Aorta (tissue), 5 donors: ENCODE results near the gene FAT1. TPM values are rescaled to one million over a fixed set of nuclear protein-coding genes. Genes with fewer than 3 reads are reported as not detected.

ENCODE experiments used
- ATAC-seq: fragments of 200-7000 bp; cut with Tn5 transposase; one replicate; pipeline ENCODE4 v1.9.1; 2022; ENCODE audit warnings: moderate library complexity; ENCODE audit not compliant: low FRiP score
- DNase-seq, 2 donors: peaks; one replicate each; pipeline ENCODE4 v3.0.0-alpha.2; 2020
- H3K27ac ChIP-seq, 2 donors: one replicate each; pipeline ENCODE4 v1.5.1; 2013; ENCODE audit warnings: low read length in 2 of 2, mild to moderate bottlenecking in 2 of 2, moderate library complexity in 2 of 2, control low read depth in 1 of 2, inconsistent platforms in 1 of 2, low read depth in 1 of 2
- H3K27me3 ChIP-seq, 2 donors: one replicate each; pipeline ENCODE4 v1.6.1; 2013; ENCODE audit warnings: control low read depth in 1 of 2, low read length in 1 of 2, mild to moderate bottlenecking in 1 of 2, moderate library complexity in 1 of 2; ENCODE audit not compliant: insufficient read depth in 2 of 2, control insufficient read depth in 1 of 2
- H3K36me3 ChIP-seq, 2 donors: one replicate each; pipeline ENCODE4 v1.6.1; 2013; ENCODE audit warnings: control low read depth in 1 of 2, low read length in 1 of 2, mild to moderate bottlenecking in 1 of 2; ENCODE audit not compliant: insufficient read depth in 2 of 2, control insufficient read depth in 1 of 2
- H3K4me1 ChIP-seq, 2 donors: one replicate each; pipeline ENCODE4 v1.6.1; 2013; ENCODE audit warnings: low read length in 2 of 2, control low read depth in 1 of 2, mild to moderate bottlenecking in 1 of 2, moderate library complexity in 1 of 2; ENCODE audit not compliant: insufficient read depth in 2 of 2, control insufficient read depth in 1 of 2
- H3K4me3 ChIP-seq, 2 donors: one replicate each; pipeline ENCODE4 v1.5.1; 2013; ENCODE audit warnings: low read length in 2 of 2, control low read depth in 1 of 2, mild to moderate bottlenecking in 1 of 2
- H3K9me3 ChIP-seq: one replicate; pipeline ENCODE4 v1.6.1; 2013; ENCODE audit warnings: mild to moderate bottlenecking, low read length; ENCODE audit not compliant: control insufficient read depth
- WGBS, 2 donors: extraction: QIAGEN DNeasy Blood & Tissue Kit; methylation state at CpG; one replicate each; pipeline ENCODE4 v1.1.7; 2013; 5-methylcytosine and 5-hydroxymethylcytosine counted together
- intact Hi-C, 2 donors: fragments of 100-400 bp; cut with DNase I; formaldehyde crosslinking; loops; one replicate each; pipeline versions ENCODE4 v1.14.2 to v1.15.0; 2022
- polyA plus RNA-seq, 2 donors: library from polyadenylated mRNA; stranded (reverse); fragments of 200-250 nt; gene quantifications; one replicate each; pipeline ENCODE4 v1.2.3, GENCODE V29; 2013
- total RNA-seq, 2 donors: library from RNA; stranded (reverse); fragmentation: NEBNext Ultra II Directional; extraction: Animal tissue kit (Norgen Biotek cat#: 25700); gene quantifications; one replicate each; pipeline ENCODE4 v1.2.1, GENCODE V29; 2021
- donor health status: healthy with polysubstance abuse.
- donor health status: Bipolar disorder and iron deficiency.
- donor health status: DM: no; HTN: no; CAD: no.
- donor health status: DM: no; HTN: no; CAD: no.
- donor health status: DM: yes; HTN: yes; CAD: no.

FAT1 gene
- total and polyA plus RNA-seq, 4 donors: 23.5 to 106 (median 68.2) TPM

- DNase-seq (peak; percentile 75 to 81), ATAC-seq (peak; percentile 74)
- intact Hi-C loops: no loop called here
- Histone ChIP-seq H3K4me1 (peaks cover 0 to 11% of the 10 kb centered on the region in 2 donors), H3K4me3 (no peak overlapping the region), H3K36me3 (peaks cover 0 to 6% of the 10 kb centered on the region in 2 donors), H3K9me3 (no peaks in the 10 kb centered on the region), H3K27me3 (no peaks in the 10 kb centered on the region), H3K27ac (peak overlapping the region; percentile 60 to 92)
- 2 to 10% methylated on average over 9 of the region's 9 CpGs for WGBS, 2 donors
These were observed 100.7 kb downstream of the FAT1 start for GRCh38 chr4:186622788-186623464.

DNA sequence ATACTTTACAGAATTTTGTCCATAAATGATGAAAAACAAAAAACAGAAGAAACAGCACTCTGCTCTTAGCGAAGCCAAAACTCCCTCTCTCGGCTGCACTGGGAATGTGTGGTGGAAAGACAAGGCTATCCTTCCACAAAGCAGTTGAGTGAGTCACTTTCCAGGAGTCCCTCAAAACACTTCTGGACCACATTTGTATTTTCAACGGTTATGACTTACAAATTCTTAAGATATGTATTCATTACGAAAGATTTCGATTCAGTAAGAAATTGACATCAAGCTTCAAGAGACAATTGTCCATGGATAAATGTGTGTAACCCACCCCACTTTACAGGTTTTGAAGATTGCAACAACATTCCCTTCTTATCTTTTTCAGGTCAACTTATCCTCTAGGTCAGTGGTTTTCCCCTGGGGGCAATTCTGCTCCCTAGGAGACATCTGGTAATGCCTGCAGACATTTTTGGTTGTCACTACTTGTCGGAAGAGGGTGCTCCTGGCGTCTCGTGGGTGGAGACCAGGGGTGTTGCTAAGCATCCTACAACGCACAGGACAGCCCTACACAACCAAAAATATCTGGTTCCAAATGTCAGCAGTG is 101.6 kb downstream of the FAT1 start:
- ATAC-seq: peak; percentile 85
- Histone ChIP-seq H3K4me3 (no peak overlapping the region), H3K27ac (no peak overlapping the region), H3K36me3 (peaks cover 0 to 6% of the 10 kb centered on the region in 2 donors), H3K27me3 (no peaks in the 10 kb centered on the region), H3K4me1 (peaks cover 0 to 11% of the 10 kb centered on the region in 2 donors), H3K9me3 (no peaks in the 10 kb centered on the region)
- DNase-seq: no peak
- intact Hi-C loops: no loop called here
- whole genome bisulfite sequencing, 2 donors: 12 to 16% methylated on average over 9 of the region's 9 CpGs

- DNase-seq (no peak), ATAC-seq (no peak)
- Histone ChIP-seq H3K36me3 (peaks cover 0 to 6% of the 10 kb centered on the region in 2 donors), H3K9me3 (no peaks in the 10 kb centered on the region), H3K27ac (no peak overlapping the region), H3K4me3 (no peak overlapping the region), H3K27me3 (no peaks in the 10 kb centered on the region), H3K4me1 (peaks cover 0 to 11% of the 10 kb centered on the region in 2 donors)
- WGBS, 2 donors: 96 to 97% methylated on average over 10 of the region's 10 CpGs
- intact Hi-C loops: no loop called here
These were observed 104.6 kb downstream of the FAT1 start for GRCh38 chr4:186619088-186619487.

- 82 to 84% methylated on average over 3 of the region's 3 CpGs for WGBS, 2 donors
- Histone ChIP-seq H3K4me1 (peaks cover 0 to 7% of the 10 kb centered on the region in 2 donors), H3K27me3 (no peaks in the 10 kb centered on the region), H3K36me3 (peaks cover 3 to 6% of the 10 kb centered on the region in 2 donors), H3K4me3 (no peak overlapping the region), H3K9me3 (no peaks in the 10 kb centered on the region), H3K27ac (no peak overlapping the region)
- no peak for ATAC-seq
- no peak for DNase-seq
- intact Hi-C loops: no loop called here
These were observed 105.7 kb downstream of the FAT1 start for GRCh38 chr4:186617921-186618320.

- H3K9me3 ChIP-seq: no peaks in the 10 kb centered on the region
- no peaks in the 10 kb centered on the region for H3K4me1 ChIP-seq
- ATAC-seq (no peak), DNase-seq (no peak)
- H3K36me3 ChIP-seq: peaks cover 7 to 19% of the 10 kb centered on the region in 2 donors
- no peak overlapping the region for H3K27ac ChIP-seq
- WGBS, 2 donors: 97 to 100% methylated on average over 1 of the region's 1 CpG
- intact Hi-C loops: no loop called here
- no peak overlapping the region for H3K4me3 ChIP-seq
- no peaks in the 10 kb centered on the region for H3K27me3 ChIP-seq
These were observed 116.2 kb downstream of the FAT1 start for GRCh38 chr4:186607490-186607889.

GRCh38 chr4:186606591-186606992 is 117.1 kb downstream of the FAT1 start:
- no peak for ATAC-seq
- H3K27me3 ChIP-seq: no peaks in the 10 kb centered on the region
- H3K9me3 ChIP-seq: no peaks in the 10 kb centered on the region
- H3K36me3 ChIP-seq: peaks cover 7 to 19% of the 10 kb centered on the region in 2 donors
- intact Hi-C loops: no loop called here
- H3K4me3 ChIP-seq: no peak overlapping the region
- 63 to 65% methylated on average over 6 of the region's 6 CpGs for WGBS, 2 donors
- no peak overlapping the region for H3K27ac ChIP-seq
- H3K4me1 ChIP-seq: no peaks in the 10 kb centered on the region
- no peak for DNase-seq

DNA sequence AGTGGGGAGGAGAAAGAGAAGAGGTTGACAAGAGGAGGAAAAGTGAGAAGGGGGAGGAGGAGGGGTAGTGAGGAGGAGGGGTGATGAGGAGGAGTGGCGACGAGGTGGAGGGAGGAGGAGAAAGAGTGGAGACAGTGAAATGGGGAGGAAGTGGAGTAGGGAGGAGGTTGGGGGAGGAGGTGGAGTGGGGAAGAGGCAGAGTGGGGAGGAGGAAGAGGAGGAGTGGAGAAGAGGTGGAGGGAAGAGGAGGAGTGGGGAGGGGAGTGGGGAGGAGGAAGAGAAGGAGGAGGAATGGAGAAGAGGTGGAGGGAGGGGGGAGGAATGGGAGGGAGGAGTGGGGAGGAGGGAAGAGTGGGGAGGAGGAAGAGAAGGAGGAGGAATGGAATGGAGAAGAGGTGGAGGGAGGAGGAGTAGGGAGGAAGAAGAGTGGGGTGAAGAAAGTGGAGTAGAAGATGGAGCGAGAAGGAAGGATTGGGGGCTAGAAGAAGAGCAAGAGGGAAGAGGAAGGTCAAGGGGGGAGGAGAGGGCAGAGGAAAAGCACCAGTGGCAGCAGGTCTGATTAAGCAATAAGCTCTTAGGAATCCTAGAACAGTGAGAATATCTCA is 118.3 kb downstream of the FAT1 start:
- Histone ChIP-seq H3K9me3 (no peaks in the 10 kb centered on the region), H3K27me3 (no peaks in the 10 kb centered on the region), H3K4me1 (no peaks in the 10 kb centered on the region), H3K36me3 (peaks cover 5 to 19% of the 10 kb centered on the region in 2 donors), H3K4me3 (no peak overlapping the region), H3K27ac (no peak overlapping the region)
- ATAC-seq (no peak), DNase-seq (no peak)
- 84 to 91% methylated on average over 3 of the region's 3 CpGs for WGBS, 2 donors
- intact Hi-C loops: no loop called here

DNA sequence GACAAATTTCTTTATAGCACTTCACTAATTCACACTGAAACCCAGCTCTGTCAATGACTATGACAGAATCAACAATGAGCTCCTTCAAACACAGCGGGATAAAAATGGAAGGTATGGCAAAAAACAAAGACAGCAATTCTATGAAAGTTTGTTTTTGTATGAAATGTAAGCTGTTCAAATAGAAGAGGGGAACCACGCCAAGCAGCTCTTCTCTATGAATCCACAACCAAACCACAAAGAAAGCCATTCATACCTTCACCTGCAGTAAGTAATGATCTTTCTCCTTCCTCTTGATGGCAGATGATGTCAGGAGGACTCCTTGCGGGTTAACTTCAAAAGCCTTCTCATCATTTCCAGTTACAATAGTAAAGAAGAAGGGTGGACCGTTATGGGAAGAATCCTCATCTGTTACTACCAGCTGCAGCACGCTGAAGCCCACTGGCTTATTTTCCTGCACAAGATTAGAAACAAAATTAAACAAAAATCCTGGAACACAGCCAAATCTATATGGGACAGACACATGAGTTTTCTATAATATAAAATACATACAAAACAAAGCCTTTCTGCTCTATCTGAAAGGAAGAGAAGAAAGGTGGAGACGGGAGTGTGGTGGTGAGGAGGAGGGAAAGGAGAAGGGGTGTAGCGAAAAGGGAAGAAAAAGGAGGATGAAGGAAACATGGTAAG is 119.4 kb downstream of the FAT1 start:
- Histone ChIP-seq H3K27ac (no peak overlapping the region), H3K27me3 (no peaks in the 10 kb centered on the region), H3K9me3 (no peaks in the 10 kb centered on the region), H3K4me3 (no peak overlapping the region), H3K4me1 (no peaks in the 10 kb centered on the region), H3K36me3 (peaks cover 9 to 19% of the 10 kb centered on the region in 2 donors)
- no peak for DNase-seq
- intact Hi-C loops: no loop called here
- 66 to 68% methylated on average over 7 of the region's 7 CpGs for WGBS, 2 donors
- ATAC-seq: no peak
